ENCODE data around the gene APAF1.
A peak's percentile ranks its signal among the peaks of the same experiment; 100 is the strongest.

The APAF1 gene

DNA sequence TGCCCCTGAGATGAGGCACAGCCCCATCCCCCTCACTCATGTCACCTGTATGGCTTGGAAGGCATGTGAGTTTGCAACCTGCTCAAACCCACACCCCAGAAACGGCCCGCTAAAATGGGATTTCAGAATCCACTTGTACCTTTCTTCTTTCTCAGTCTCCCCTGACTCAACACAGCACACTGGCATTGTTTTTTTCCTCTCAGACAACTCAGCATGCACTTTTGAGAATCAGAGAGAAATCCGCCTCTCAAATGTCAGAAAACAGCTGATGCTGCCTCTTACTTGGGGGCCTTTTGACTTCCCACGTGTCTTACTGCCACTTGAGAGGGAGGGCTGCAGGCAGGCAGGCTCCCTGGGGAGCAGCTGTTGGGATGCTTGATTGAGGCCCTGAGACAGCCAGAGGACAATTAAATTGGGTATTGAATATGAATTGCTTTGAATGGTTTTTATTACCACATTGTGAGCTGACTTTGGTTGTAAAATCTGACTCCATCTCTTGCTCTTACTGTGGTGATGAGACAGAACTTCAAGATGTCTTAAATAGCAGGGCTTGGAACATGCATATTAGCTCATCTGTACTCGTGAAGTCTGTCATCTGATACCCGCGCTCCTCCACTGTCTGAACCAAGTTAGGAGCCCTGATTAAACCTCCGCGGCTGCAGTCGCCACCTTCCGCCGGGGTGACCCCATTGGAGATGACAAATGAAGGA is 96.6 kb downstream of the APAF1 start (continued):
- TF ChIP-seq, protein P1, sequence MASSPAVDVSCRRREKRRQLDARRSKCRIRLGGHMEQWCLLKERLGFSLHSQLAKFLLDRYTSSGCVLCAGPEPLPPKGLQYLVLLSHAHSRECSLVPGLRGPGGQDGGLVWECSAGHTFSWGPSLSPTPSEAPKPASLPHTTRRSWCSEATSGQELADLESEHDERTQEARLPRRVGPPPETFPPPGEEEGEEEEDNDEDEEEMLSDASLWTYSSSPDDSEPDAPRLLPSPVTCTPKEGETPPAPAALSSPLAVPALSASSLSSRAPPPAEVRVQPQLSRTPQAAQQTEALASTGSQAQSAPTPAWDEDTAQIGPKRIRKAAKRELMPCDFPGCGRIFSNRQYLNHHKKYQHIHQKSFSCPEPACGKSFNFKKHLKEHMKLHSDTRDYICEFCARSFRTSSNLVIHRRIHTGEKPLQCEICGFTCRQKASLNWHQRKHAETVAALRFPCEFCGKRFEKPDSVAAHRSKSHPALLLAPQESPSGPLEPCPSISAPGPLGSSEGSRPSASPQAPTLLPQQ (tag by site-specific recombination; IDR thresholded peaks at IDR 0.05), result peak; percentile 24; the same call in 1 of the 2 replicates
- no peak for TF ChIP-seq ZNF416 (tag by site-specific recombination; IDR thresholded peaks at IDR 0.05)
- TF ChIP-seq ZNF121 (tag by site-specific recombination; IDR thresholded peaks at IDR 0.05), result no peak
- no peak for TF ChIP-seq ZNF2 (tag by site-specific recombination; IDR thresholded peaks at IDR 0.05)
- TF ChIP-seq ZNF670 (tag by site-specific recombination; IDR thresholded peaks at IDR 0.05; ENCODE audit: low read depth), result no peak
- no peak for TF ChIP-seq GLI4 (tag by site-specific recombination; IDR thresholded peaks at IDR 0.05)
- TF ChIP-seq, protein P2, sequence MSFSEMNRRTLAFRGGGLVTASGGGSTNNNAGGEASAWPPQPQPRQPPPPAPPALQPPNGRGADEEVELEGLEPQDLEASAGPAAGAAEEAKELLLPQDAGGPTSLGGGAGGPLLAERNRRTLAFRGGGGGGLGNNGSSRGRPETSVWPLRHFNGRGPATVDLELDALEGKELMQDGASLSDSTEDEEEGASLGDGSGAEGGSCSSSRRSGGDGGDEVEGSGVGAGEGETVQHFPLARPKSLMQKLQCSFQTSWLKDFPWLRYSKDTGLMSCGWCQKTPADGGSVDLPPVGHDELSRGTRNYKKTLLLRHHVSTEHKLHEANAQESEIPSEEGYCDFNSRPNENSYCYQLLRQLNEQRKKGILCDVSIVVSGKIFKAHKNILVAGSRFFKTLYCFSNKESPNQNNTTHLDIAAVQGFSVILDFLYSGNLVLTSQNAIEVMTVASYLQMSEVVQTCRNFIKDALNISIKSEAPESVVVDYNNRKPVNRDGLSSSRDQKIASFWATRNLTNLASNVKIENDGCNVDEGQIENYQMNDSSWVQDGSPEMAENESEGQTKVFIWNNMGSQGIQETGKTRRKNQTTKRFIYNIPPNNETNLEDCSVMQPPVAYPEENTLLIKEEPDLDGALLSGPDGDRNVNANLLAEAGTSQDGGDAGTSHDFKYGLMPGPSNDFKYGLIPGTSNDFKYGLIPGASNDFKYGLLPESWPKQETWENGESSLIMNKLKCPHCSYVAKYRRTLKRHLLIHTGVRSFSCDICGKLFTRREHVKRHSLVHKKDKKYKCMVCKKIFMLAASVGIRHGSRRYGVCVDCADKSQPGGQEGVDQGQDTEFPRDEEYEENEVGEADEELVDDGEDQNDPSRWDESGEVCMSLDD (tag by site-specific recombination; IDR thresholded peaks at IDR 0.05), result no peak
- TF ChIP-seq ZEB2 (tag by site-specific recombination; IDR thresholded peaks at IDR 0.05), result peak; percentile 83
- no peak for TF ChIP-seq ZNF530 (tag by site-specific recombination; IDR thresholded peaks at IDR 0.05; ENCODE audit: low read depth)
- TF ChIP-seq ZNF514 (tag by site-specific recombination; IDR thresholded peaks at IDR 0.05), result no peak
- no peak for TF ChIP-seq ZNF202 (tag by site-specific recombination; IDR thresholded peaks at IDR 0.05; ENCODE audit: borderline replicate concordance)
- TF ChIP-seq ZNF621 (tag by site-specific recombination; IDR thresholded peaks at IDR 0.05), result no peak
- TF ChIP-seq, protein P3, sequence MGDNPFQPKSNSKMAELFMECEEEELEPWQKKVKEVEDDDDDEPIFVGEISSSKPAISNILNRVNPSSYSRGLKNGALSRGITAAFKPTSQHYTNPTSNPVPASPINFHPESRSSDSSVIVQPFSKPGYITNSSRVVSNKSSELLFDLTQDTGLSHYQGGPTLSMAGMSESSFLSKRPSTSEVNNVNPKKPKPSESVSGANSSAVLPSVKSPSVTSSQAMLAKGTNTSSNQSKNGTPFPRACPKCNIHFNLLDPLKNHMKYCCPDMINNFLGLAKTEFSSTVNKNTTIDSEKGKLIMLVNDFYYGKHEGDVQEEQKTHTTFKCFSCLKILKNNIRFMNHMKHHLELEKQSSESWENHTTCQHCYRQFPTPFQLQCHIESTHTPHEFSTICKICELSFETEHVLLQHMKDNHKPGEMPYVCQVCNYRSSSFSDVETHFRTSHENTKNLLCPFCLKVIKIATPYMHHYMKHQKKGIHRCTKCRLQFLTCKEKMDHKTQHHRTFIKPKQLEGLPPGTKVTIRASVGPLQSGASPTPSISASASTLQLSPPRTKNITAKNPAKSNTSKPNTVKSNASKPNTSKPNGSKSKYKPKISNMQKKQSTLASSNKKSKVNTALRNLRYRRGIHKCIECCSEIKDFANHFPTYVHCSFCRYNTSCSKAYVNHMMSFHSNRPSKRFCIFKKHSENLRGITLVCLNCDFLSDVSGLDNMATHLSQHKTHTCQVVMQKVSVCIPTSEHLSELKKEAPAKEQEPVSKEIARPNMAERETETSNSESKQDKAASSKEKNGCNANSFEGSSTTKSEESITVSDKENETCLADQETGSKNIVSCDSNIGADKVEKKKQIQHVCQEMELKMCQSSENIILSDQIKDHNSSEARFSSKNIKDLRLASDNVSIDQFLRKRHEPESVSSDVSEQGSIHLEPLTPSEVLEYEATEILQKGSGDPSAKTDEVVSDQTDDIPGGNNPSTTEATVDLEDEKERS (tag by site-specific recombination; IDR thresholded peaks at IDR 0.05), result no peak
- TF ChIP-seq ZNF596 (tag by site-specific recombination; IDR thresholded peaks at IDR 0.05), result no peak
- TF ChIP-seq KLF9 (tag by site-specific recombination; IDR thresholded peaks at IDR 0.05; ENCODE audit: low read depth), result no peak
- no peak for TF ChIP-seq ZNF248 (tag by site-specific recombination; IDR thresholded peaks at IDR 0.05)
- no peak for TF ChIP-seq ZNF837 (tag by site-specific recombination; IDR thresholded peaks at IDR 0.05)
- peak; percentile 92 for TF ChIP-seq SP7 (tag by site-specific recombination; IDR thresholded peaks at IDR 0.05)
- no peak for TF ChIP-seq ZNF560 (tag by site-specific recombination; IDR thresholded peaks at IDR 0.05; ENCODE audit: borderline replicate concordance)
- no peak for TF ChIP-seq ZBTB7A (tag by site-specific recombination; IDR thresholded peaks at IDR 0.05; ENCODE audit: low read depth)
- no peak for TF ChIP-seq TCF7L2 (IDR thresholded peaks at IDR 0.05; ENCODE audit: borderline replicate concordance, low read depth, low read length)
- TF ChIP-seq SP3 (tag by site-specific recombination; IDR thresholded peaks at IDR 0.05), result no peak
- TF ChIP-seq, protein P4, sequence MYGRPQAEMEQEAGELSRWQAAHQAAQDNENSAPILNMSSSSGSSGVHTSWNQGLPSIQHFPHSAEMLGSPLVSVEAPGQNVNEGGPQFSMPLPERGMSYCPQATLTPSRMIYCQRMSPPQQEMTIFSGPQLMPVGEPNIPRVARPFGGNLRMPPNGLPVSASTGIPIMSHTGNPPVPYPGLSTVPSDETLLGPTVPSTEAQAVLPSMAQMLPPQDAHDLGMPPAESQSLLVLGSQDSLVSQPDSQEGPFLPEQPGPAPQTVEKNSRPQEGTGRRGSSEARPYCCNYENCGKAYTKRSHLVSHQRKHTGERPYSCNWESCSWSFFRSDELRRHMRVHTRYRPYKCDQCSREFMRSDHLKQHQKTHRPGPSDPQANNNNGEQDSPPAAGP (tag by site-specific recombination; IDR thresholded peaks at IDR 0.05), result 0 out of 2 replicates have a peak, but pooled peaks have one; percentile 38
- TF ChIP-seq ZNF610 (tag by site-specific recombination; IDR thresholded peaks at IDR 0.05; ENCODE audit: borderline replicate concordance), result no peak
- TF ChIP-seq, protein P5, sequence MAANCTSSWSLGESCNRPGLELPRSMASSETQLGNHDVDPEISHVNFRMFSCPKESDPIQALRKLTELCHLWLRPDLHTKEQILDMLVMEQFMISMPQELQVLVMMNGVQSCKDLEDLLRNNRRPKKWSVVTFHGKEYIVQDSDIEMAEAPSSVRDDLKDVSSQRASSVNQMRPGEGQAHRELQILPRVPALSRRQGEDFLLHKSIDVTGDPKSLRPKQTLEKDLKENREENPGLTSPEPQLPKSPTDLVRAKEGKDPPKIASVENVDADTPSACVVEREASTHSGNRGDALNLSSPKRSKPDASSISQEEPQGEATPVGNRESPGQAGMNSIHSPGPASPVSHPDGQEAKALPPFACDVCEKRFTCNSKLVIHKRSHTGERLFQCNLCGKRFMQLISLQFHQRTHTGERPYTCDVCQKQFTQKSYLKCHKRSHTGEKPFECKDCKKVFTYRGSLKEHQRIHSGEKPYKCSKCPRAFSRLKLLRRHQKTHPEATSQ (tag by site-specific recombination; IDR thresholded peaks at IDR 0.05), result no peak
- TF ChIP-seq, protein P6, sequence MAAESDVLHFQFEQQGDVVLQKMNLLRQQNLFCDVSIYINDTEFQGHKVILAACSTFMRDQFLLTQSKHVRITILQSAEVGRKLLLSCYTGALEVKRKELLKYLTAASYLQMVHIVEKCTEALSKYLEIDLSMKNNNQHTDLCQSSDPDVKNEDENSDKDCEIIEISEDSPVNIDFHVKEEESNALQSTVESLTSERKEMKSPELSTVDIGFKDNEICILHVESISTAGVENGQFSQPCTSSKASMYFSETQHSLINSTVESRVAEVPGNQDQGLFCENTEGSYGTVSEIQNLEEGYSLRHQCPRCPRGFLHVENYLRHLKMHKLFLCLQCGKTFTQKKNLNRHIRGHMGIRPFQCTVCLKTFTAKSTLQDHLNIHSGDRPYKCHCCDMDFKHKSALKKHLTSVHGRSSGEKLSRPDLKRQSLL (tag by site-specific recombination; IDR thresholded peaks at IDR 0.05), result no peak
- peak; percentile 57; the same call in 1 of the 2 replicates for TF ChIP-seq ZNF501 (tag by site-specific recombination; IDR thresholded peaks at IDR 0.05)
- no peak for TF ChIP-seq ZNF677 (tag by site-specific recombination; IDR thresholded peaks at IDR 0.05)
- no peak for TF ChIP-seq ZNF548 (tag by site-specific recombination; IDR thresholded peaks at IDR 0.05)
- no peak for TF ChIP-seq ZNF211 (tag by site-specific recombination; IDR thresholded peaks at IDR 0.05; ENCODE audit: low read depth)
- no peak for TF ChIP-seq ZBTB20 (tag by site-specific recombination; IDR thresholded peaks at IDR 0.05)
